Panc1 (cell line): ENCODE data around the gene HYAL2.

Source experiments
- POLR2AphosphoS5 ChIP-seq: IDR thresholded peaks from 2 replicates; pipeline ENCODE4 v1.6.1; 2012; ENCODE audit warnings: mild to moderate bottlenecking, low read depth, low read length, moderate library complexity
- SIN3A ChIP-seq: IDR thresholded peaks from 2 replicates; pipeline ENCODE4 v1.6.1; 2012; ENCODE audit warnings: low read depth, mild to moderate bottlenecking, low read length, moderate library complexity, borderline replicate concordance; ENCODE audit not compliant: insufficient read depth
- TCF7L2 ChIP-seq: IDR thresholded peaks from 2 replicates; pipeline ENCODE4 v1.6.1; 2011; ENCODE audit warnings: mild to moderate bottlenecking, low read depth, low read length, inconsistent platforms
- TF ChIP-seq, protein P1 (sequence below): fragments of 450-650 bp; IDR thresholded peaks from 2 replicates; pipeline ENCODE4 v1.5.1; 2017; ENCODE audit warnings: mild to moderate bottlenecking
- TF ChIP-seq, protein P2 (sequence below), 2 experiments: IDR thresholded peaks; 2 replicates each; pipeline ENCODE4 v1.6.1; 2011 to 2012; ENCODE audit warnings: low read depth in 2 of 2, control low read depth in 1 of 2, low read length in 1 of 2, mild to moderate bottlenecking in 1 of 2, moderate library complexity in 1 of 2; ENCODE audit not compliant: insufficient read depth in 1 of 2

DNA sequence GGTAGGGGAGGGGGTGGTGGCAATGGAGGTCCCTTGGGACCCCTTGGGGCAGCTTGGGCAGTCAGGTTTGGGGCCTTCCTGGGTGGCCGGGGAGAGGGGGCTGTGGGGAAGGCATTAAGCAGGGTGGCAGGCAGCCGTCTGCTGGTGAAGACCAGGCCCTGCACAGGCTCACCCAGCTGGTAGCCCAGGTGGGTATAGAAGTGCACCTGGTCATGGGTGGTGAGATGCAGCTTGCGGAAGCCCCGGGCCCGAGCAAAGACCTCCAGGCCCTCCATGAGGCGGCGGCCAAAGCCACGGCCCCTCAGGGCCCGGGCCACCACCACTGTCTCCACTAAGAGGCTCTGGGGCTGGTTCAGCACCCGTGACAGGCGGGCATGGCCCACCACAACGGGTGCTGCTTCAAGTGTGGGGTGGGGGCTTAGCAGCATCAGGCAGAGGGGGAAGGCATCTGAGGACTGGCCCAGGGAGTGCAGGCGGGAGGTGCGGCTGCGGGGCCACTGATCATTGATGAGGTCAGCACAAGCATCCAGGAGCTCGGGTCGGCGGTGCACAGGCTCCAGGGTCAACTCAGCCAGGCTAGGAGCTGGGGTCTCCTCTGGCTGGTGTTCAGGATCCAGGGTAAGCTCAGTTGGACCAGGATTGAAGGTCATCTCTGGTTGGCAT is 25.7 kb downstream of the HYAL2 start:
- TF ChIP-seq, protein P1, sequence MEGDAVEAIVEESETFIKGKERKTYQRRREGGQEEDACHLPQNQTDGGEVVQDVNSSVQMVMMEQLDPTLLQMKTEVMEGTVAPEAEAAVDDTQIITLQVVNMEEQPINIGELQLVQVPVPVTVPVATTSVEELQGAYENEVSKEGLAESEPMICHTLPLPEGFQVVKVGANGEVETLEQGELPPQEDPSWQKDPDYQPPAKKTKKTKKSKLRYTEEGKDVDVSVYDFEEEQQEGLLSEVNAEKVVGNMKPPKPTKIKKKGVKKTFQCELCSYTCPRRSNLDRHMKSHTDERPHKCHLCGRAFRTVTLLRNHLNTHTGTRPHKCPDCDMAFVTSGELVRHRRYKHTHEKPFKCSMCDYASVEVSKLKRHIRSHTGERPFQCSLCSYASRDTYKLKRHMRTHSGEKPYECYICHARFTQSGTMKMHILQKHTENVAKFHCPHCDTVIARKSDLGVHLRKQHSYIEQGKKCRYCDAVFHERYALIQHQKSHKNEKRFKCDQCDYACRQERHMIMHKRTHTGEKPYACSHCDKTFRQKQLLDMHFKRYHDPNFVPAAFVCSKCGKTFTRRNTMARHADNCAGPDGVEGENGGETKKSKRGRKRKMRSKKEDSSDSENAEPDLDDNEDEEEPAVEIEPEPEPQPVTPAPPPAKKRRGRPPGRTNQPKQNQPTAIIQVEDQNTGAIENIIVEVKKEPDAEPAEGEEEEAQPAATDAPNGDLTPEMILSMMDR, result no peak
- TF ChIP-seq POLR2AphosphoS5, result no peak
- no peak for TF ChIP-seq SIN3A
- TF ChIP-seq, protein P2, sequence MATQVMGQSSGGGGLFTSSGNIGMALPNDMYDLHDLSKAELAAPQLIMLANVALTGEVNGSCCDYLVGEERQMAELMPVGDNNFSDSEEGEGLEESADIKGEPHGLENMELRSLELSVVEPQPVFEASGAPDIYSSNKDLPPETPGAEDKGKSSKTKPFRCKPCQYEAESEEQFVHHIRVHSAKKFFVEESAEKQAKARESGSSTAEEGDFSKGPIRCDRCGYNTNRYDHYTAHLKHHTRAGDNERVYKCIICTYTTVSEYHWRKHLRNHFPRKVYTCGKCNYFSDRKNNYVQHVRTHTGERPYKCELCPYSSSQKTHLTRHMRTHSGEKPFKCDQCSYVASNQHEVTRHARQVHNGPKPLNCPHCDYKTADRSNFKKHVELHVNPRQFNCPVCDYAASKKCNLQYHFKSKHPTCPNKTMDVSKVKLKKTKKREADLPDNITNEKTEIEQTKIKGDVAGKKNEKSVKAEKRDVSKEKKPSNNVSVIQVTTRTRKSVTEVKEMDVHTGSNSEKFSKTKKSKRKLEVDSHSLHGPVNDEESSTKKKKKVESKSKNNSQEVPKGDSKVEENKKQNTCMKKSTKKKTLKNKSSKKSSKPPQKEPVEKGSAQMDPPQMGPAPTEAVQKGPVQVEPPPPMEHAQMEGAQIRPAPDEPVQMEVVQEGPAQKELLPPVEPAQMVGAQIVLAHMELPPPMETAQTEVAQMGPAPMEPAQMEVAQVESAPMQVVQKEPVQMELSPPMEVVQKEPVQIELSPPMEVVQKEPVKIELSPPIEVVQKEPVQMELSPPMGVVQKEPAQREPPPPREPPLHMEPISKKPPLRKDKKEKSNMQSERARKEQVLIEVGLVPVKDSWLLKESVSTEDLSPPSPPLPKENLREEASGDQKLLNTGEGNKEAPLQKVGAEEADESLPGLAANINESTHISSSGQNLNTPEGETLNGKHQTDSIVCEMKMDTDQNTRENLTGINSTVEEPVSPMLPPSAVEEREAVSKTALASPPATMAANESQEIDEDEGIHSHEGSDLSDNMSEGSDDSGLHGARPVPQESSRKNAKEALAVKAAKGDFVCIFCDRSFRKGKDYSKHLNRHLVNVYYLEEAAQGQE (IDR thresholded peaks at IDR 0.05; ENCODE audit: insufficient read depth in 1 of 2, low read depth in 2 of 2, low read length in 1 of 2), result no peak
- no peak for TF ChIP-seq TCF7L2
